Measurements from ENCODE around the gene RAD51B.

The RAD51B gene

DNA sequence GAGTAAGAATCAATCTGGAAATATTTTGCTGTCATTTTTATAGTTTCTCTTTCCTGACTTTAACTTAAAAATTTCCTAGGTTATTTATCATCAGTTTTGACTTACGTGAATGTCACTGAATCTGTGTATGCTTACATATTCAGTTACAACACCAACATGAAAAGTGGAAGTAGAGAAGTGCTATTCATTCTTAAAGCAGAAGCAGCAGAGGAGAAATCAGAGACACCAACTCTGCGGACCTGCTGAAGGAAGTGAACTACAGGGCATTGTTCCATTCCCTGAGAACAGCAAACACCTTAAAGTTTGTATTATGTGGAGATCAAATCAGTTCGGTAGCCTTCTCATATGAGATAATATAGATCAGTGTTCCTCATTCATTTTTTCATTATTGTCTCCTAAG is 34.1 kb downstream of the RAD51B start:
- H3K4me3 ChIP-seq (ENCODE audit: low read depth, low read length), result no peak overlapping the region
- TF ChIP-seq, protein P1, sequence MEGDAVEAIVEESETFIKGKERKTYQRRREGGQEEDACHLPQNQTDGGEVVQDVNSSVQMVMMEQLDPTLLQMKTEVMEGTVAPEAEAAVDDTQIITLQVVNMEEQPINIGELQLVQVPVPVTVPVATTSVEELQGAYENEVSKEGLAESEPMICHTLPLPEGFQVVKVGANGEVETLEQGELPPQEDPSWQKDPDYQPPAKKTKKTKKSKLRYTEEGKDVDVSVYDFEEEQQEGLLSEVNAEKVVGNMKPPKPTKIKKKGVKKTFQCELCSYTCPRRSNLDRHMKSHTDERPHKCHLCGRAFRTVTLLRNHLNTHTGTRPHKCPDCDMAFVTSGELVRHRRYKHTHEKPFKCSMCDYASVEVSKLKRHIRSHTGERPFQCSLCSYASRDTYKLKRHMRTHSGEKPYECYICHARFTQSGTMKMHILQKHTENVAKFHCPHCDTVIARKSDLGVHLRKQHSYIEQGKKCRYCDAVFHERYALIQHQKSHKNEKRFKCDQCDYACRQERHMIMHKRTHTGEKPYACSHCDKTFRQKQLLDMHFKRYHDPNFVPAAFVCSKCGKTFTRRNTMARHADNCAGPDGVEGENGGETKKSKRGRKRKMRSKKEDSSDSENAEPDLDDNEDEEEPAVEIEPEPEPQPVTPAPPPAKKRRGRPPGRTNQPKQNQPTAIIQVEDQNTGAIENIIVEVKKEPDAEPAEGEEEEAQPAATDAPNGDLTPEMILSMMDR (IDR thresholded peaks at IDR 0.05; ENCODE audit: borderline replicate concordance, insufficient read depth, low read depth, low read length), result no peak

DNA sequence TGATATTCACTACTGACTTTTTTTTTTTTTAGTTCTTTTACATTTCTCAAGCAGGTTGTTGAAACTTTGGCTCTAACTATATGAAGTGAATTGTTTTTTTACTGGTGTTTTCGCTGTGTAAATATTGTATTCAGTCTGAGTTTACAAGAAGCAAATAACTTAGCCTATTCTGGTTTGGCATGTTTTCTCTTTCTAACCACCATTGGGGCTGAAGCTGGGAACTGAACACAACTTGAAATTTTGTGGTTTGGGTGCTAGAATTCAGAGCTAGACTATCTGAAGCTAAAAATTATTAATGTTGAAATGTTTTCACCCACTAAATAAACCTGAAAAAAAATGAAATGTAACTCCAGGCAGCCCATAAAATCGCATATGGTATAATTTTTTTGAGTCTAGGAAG is 37.2 kb downstream of the RAD51B start:
- TF ChIP-seq, protein P1 (IDR thresholded peaks at IDR 0.05; ENCODE audit: borderline replicate concordance, insufficient read depth, low read depth, low read length), result no peak
- H3K4me3 ChIP-seq (ENCODE audit: low read depth, low read length), result no peak overlapping the region

DNA sequence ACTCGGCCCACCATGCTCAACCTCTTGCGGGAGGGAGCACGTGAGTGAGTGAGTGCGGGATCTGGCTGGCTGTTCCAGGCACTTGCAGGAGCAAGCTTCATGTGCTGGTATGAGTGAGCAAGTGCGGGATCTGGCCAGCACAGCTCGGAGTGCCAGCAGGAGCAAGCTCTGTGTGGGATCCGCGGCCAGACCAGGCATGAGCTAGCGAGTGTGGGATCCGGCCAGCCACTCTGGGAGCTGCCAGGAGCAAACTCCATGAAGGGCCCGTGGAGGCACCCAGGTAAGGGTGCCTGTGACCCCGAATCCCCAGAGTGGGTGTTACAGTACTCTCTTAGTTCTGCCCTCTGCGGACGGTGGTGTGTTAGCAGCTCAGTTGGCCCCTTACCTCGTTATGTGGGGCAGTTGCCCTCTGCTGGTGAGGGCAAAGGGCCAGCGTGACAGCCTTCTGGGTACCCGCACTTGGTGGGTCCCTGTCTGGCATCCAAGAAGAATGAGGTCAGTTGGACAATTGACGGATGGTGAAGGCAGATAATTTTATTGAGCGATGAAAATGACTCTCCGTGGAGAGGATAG is 38.3 kb downstream of the RAD51B start:
- TF ChIP-seq, protein P1 (IDR thresholded peaks at IDR 0.05; ENCODE audit: borderline replicate concordance, insufficient read depth, low read depth, low read length), result no peak
- no peak overlapping the region for H3K4me3 ChIP-seq (ENCODE audit: low read depth, low read length)

DNA sequence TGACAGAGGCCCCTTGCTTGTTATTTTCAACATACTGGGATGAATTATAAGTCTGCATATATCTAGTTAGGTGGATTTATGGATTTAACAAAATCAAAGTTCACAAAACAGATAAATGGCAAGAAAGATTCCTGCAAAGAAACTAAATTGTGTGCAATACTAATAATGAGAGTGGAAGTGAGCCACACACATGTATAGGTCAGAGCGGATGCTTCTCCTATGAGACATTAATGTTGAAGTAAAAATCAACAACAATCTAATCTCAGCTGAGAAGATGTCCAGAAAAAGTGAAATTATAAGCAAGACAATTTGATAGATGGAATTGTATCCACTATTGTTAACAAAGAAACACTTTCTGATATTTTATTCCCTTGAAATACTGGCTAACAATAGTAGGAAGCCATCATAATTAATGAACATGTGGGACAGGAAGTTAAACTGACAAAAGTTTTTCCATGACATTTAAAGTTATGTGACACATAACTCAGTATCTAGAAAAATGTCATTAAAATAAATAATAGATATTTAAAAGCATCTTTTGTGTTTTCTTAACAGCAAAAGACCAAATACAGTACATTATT is 39.7 kb downstream of the RAD51B start:
- no peak overlapping the region for H3K4me3 ChIP-seq (ENCODE audit: low read depth, low read length)
- TF ChIP-seq, protein P1 (IDR thresholded peaks at IDR 0.05; ENCODE audit: borderline replicate concordance, insufficient read depth, low read depth, low read length), result no peak

DNA sequence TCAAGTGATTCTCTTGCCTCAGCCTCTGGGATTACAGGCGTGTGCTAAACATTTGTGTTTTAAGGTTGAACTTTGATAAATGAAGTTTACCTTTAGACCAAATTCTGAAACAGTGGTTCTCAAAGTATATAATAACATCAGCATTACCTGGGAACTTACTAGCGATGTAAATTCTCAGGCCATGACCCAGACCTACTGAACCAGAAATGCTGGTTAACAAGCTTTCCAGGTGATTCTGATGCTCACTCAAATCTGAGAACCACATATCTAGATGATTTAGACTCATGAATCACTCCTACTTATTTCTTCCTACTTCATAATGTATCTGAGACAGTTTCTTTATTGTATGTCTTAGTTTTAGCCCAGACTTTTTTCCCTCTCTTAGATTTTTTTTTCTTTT is 43.6 kb downstream of the RAD51B start:
- H3K4me3 ChIP-seq (ENCODE audit: low read depth, low read length), result no peak overlapping the region
- TF ChIP-seq, protein P1 (IDR thresholded peaks at IDR 0.05; ENCODE audit: borderline replicate concordance, insufficient read depth, low read depth, low read length), result no peak

DNA sequence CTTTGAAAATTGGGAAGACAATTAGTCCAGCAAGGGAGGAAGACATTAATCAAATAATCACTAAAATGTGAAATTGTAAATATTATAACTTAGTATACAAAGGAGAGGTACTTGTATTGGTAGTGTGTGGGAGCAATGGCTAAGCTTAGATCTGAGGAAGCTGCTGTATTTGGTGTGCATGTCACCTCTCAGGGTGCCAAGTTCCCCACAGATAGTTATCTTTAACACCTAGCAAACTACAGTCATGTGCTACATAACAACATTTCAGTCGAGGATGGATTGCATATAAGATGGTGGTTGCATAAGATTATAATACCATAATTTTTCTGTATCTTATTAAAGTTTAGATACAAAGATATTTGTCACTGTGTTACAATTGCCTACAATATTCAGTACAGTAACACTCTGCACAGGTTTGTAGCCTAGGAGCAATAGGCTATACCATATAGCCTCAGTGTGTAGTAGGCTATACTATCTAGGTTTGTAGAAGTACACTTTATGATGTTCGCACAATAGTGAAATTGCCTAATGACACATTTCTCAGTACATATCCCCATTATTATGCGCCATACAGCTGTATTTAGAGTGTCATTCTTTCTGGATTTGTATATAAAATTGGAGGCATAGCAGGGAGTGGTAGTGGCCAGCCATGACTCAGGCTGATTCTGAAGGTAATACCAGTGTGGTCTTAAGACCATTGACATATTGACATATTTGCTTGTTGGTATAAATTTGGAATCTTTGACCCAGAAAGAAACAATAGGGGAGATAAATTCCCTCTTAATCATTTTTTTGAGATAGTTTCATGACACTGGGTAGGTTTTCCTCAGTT is 55.8 kb downstream of the RAD51B start:
- TF ChIP-seq, protein P1 (IDR thresholded peaks at IDR 0.05; ENCODE audit: borderline replicate concordance, insufficient read depth, low read depth, low read length), result no peak
- no peak overlapping the region for H3K4me3 ChIP-seq (ENCODE audit: low read depth, low read length)
